Limb (tissue), 2 donors: ENCODE data around the gene TMEM9.

Experiments
- DNase-seq, 2 donors: peaks; one replicate each; pipeline ENCODE4 v3.0.0-alpha.2; 2016; ENCODE audit errors: extremely low spot score in 2 of 2

TMEM9 gene

DNA sequence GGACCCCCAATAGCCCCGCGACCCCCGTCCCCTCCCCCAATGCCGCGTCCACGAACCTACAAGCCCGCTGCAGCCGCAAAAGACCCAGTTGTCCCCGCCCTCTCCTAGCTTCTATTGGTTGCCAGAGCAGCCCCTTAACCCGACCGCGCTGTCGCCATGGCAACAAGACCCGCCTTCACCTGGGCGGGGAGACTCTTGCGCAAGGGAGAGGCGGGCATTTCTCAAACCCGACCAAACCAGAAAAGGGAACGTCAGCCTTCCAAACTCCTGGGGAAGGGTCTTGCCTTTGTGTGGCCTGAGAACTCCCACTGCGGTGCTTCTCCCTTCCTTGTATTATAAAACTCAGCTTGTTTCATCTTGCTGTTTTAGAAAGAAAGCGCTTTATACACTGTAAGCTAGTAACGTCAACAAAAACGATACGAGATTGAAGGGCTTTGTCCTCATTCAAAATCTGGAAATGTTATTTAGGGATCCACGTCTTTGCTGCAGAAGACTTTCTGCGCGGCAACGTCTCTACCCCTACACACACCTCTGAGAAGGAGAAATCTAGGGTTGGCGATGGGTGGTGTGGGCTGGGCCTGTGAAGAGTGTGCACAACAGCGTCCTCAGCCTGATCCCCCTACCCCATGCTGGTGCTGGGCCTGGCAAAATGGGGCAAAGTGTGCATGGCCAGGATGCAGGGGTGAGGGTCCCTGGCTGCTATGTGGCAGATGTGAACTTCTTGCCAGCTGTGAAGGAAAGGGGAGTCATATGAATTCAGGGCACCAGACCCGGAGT, at the start of gene TMEM9:
TSS of gene TMEM9 (minus strand) at position 86 of the 777 bp plus-strand sequence. CDS start 551 bp downstream, outside the sequence.
- peak; percentile 98 to 100 for DNase-seq

DNA sequence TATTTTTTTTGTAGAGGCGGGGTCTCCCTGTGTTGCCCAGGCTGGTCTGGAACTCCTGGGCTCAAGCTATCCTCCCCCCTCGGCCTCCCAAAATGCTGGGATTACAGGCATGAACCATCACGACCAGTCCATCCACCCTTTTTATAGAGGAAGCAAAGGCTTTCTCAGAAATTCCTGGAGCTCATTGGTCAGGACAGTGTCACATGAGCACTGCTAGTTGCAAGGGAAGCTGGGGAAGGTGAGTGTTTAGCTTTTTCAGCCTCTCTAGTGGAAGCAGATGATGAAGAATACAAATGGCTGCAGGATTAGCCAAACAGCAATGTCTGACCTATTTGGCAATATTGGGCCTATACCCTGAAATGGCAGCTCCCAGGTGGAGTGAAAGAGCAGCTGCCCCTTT, 44.3 kb upstream of the TMEM9 start:
- DNase-seq, result no peak

DNA sequence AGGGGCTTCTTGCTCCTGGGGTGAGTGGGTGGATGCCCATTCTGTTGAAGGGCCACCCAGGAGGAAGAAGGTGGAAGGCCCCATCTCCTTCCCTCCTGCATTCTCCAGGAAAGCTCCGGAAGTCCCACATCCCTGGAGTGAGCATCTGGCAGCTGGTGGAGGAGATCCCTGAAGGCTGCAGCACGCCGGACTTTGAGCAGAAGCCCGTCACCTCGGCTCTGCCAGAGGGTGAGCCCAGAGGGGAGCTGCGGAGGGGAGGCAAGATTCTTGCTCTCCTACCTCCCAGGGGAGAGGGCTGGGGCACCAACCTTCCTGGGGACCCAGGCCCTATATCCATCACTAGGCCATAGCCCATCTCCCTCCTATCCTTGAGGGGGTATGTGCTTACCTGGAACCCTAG, 39.8 kb upstream of the TMEM9 start:
- DNase-seq, result no peak

DNA sequence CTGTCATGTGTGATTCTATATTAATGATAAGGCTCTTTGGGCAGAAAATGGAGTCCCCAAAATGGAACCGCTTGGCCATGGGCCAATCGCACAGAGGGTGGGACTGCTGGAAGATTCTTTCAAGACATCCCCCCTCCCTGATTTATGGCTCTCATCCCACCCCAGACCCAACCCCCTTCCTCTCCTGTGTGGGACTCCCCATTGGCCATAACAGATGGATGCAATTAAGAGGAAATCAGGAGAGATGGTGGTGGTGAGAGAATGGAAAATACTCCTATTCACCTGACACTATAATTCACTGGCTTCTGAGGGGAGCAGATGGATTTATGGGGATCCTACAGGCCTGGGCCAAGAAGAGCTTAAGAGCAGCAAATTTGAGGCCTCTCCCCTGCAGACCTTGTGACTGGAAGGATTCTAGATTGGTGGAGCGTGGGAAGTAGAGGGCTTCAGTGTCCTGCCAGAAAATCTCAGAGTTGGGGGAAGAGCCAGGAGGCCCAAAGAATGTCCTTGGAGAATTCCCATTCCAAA, 38.1 kb upstream of the TMEM9 start:
- peak; percentile 67 to 70 for DNase-seq

DNA sequence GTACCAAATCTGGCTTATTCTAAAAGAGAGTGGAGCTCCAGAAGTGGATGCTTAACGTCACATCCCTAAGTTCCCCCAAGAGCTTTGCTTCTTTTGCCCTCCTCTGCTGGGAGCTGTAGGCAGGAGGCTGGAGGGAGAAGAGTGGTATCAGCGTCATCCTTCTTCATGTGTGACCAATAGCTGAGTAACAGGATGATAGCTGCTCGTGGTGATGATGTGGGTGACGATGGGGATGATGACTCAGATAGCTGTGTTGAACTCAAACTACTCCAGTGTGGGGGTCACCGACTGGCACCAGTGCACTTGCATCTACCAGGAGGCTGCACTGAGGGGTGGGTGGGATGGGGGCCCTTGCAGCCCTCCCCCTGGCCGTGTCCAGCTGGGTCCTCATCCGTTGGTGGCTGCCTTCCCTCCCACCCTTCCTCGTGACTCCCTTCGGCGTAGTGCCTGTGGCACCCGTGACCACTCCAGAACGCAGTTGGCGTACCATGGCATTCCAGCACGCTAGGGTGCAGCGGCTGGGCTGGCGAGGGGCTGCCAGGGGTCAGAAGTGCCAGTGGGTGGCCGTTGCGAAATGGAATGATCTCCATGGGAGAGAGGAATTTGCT, 37.5 kb upstream of the TMEM9 start:
- DNase-seq, result no peak

DNA sequence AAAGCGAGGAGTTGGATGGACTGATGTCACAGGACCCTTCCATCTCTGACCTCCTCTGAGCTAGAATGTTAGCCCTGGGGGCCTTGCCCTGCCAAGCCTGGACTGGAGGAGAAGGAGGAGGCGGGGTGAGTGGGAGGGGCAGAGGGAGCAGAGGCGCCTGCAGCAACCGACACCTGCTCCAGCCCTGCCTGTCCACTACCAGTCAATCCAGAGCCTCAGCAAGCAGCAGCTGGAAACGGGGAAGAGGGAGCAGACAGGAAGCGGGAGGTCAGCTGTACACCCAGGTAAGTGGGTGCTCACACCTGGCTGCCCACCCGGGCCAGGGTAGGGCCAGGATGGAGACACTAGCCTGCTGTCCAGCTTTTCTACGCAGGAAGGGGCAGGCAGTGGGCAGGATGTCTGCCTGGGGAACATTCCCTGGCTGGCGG, 36.4 kb upstream of the TMEM9 start, which contains the start of gene IGFN1:
TSS of gene IGFN1 (plus strand) at position 201 of the 428 bp plus-strand sequence. CDS start 2,470 bp downstream, outside the sequence.
- DNase-seq, result no peak

DNA sequence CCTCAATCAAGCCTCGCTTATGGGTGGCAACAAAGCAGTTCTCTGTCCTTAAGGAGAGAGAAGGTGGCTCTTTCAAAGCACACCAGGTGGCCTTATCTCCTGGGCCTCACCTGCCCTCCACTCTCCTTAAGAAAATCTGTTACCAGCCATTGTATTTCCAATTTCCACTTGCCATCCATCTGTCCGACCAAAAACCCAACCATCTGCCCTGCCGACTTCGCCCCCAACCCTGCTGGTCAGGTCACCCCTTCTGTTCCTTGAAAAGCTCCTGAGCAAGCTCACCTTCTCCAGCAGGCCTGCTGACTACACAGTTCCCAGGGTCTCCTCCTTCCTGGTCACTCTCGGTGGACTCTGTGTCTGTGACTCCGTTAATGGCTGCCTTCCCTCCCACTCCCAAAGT, 35.7 kb upstream of the TMEM9 start:
- DNase-seq, result no peak

DNA sequence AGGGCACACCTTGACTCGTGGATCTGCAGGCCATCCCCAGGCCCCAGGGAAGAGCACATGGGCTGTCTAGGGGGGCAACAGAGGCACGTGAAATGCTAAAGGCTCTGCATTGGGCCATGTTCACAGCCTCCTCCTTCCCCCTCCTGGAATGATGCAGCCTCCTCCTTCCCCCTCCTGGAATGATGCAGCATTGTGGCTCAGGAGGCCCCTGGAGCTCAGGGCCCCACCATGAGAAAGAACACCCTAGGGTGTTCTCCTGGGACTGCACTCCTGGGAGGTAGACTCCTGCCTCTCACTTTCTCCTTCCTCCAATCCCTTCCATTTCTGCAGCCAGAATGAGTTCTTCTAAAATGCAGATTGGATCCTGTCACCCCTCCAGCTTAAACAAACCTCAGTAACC, 34.8 kb upstream of the TMEM9 start:
- no peak for DNase-seq

DNA sequence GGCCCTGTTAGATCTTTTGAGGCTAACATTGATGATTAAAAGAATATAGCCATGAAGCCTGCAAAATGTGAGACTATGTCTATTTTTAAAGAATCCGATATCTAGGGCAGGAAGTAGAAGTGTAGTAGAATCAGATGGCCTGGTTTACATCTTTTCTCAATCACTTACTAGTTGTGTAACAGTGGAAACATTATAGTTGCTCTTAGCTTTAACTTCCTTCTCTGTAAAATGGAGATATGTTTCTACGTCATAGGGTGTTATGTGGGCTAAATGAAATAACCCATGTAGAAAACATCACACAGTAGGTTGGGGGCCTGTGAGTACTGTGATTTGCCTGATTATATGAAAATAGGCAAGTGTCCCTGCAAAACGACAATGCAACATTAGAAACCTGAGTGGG, 31.9 kb upstream of the TMEM9 start:
- DNase-seq, result no peak

DNA sequence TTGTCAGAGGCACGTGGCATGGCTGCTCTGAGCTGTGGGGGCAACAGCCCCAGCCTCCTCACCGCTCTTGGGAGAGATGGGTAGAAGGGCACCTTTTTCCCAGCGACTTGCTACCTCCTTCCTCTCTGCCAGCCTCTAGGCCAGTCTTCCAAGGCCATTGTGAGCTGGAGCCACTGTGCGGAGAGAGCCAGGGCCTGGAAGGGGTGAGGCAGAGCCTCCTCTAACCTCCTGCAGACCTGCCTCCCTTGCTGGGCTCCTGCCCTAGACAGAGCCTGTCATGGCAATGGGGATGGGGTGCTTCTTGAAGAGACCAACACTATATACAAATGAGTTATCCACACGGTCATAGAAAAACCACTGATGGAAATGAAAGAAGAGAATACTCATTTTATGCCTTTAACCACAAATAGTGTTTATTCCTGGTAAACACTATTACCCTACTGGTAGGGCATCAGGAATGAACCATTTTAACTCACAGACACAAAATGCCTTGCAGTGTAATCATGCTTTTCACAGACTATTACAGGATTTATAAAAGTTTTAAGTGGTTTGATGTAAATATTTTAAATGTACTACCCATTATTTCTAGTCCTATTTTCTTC, 31.4 kb upstream of the TMEM9 start:
- peak in 1 of 2 donors; percentile 22 for DNase-seq

DNA sequence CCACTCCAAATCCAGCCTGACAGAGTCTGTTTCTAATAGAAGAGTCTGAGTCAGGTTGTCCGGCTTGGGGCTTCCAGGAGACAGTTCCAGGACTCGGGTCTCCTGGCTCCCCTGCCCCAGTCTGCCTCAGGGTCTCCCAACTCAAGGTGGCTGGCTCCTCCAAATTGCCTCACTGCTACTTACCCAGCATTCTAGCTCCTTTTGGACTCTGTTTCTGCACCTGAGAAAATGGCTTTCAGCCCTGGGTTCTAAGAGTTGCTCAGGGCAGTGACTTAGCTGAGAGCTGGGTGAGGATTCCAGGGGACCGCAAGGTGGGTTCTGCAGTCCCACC, 30.8 kb upstream of the TMEM9 start:
- no peak for DNase-seq

DNA sequence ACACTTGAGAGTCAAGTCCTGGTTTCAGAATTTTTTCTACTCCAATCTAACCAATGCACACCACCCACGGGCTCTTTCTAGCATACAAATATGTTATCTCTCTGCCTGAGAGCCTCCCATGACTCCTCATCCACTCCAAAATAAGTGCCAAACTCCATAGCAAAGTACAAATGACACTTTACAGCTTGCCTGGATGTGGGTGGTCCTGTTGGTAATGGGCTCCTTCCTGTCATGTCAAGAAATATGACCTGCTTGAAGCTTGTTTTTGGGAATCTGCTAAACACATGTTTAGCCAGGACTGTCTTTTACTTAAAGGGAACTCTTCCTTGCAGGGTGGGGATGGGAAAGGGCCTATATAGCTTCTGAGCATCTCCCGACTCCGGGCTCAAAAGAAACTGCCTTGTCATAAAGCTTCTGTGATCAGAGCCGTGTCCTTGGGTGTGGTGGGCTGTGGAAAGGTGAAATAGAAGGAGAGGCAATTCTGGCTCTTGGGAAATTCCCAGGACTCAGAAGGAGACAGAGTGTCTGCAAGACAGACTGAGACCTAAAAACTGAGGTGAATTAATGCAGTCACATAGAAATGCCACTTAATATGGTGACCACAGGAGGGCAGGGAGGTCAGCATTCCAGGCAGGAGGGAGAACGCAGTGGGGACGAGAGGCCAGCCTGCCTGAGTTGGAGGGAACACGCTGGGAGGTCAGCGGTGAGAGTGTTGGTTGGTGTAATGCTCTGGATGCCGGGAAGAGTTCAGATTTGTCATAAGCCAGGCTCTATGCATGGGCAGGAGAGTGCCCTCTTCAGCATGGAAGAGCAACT, 30.2 kb upstream of the TMEM9 start:
- peak; percentile 50 to 65 for DNase-seq

DNA sequence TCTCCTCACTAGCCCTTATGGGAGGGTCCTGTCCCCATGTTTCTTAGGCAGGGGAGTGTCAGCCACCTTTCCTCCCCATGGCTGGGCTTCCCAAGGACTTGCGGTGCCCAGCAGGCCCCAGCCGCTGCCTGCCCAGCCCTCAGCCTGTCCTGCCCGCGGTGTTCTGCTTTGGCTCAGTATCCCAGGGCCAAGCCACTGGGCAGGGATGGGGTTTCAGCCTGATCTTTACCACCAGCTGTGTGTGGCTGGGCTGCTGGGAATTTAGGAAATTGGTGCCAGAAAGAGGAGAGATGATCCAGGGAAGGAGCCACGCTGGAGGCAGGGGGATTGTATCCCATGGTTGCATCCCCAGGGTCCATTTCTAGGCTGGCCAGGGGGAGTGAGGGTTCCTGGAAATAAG, 29.5 kb upstream of the TMEM9 start:
- DNase-seq, result peak in 1 of 2 donors; percentile 30

DNA sequence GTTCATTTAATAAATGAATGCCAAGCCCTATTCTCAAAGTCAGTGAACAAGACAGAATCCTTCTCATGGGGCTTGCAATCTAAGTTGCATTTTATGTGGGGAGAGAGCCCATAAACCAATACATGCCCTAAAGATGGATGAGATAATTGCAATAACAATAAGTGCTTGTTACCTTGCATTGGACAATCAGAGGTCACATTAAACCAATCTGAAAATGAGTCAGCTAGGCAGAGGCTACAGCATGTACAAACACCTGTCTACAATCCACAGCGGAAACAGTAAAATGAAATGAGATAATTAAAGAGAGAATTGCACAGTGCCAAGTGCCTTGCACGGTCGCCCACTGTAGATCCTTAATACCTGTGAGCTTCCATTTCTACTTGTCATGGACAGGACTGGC, 28.9 kb upstream of the TMEM9 start:
- peak in 1 of 2 donors; percentile 0 for DNase-seq

DNA sequence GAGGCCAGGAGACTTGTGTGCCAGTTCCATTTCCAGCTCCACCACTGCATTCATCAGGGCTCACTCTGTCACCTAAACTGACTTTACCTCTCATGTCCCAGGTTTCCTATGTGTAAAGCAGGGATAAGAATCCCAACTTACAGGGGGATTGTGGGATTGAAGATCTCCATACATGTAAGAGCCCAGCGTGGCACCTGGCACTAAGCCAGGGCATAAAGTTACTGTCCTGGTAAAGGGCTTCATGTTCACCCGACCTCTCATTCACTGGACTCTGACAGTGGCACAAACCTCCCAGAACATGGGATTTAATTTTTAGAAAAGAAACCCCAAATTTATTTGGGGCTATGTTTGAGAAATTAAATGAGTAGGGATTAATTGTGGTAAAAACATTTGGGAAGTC, 27.5 kb upstream of the TMEM9 start:
- peak in 1 of 2 donors; percentile 24 for DNase-seq

DNA sequence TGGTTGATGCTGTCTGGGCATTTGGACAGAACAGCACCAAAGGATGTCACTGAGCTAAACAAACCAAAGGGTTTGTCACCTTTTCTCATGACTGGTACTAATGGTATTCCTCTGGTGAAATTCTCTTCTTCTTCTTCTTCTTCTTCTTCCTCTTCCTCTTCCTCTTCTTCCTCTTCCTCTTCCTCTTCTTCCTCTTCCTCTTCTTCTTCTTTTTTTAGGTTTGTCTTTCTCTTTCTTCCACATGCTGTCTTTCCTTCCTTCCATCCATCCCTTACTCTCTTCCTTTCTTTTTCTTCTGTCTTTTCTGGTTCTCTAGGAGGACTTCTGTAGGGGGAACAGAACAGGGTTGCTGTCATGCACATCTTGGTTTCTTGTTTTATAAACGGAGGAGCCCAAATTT, 27.0 kb upstream of the TMEM9 start:
- DNase-seq, result no peak

DNA sequence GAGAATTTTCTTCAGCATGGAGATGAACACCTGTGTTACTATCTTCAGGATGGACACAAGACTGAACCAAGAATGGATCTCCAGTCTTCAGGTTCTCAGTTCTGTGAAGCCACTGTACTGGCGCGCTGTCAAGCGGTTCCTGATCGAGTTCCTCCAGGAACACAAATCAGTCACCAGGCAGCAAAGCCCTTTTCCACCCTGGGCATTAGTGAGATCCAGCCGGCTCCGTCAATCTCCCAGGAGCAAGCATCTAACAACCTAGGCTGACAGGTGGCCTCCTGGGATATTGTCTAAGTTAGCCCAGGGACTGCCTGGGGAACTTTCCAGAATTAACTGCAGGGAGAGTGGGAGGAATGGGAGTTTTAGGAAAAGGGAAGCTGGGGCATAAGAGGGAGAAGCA, 26.6 kb upstream of the TMEM9 start:
- DNase-seq, result no peak

DNA sequence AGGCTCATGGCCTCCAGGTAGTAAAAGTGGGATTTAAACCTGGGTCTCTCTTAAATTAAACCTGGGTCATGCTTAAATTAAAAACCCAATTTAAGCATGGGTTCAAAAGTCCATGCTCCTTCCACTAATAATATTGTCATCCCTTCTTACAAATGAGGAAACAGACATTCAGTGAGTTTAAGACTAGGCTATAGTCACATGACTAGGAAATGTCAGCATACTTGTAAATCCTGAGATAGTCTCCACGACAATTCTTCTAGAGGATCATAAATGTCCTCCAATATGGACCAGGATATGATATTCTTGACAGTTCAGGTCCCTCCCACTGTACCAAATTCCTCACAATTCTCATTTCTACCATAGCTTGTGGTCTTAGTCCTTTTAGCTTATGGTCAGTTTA, 25.9 kb upstream of the TMEM9 start:
- no peak for DNase-seq

DNA sequence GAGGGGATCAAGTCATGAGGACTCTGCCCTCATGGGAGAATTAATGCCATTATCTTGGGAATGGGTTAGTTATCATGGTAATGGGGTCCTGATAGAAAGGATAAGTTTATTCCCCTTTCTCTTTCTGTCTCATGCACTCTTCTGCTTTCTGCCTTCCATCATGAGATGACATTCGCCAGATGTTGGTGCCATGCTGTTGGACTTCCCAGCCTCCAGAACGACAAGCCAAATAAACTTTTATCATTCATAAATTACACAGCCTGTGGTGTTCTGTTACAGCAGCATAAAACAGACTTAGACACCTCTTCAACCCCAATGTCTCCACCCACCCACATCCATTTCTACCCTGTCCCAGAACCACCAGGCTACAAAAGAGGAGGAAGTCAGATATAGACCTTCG, 24.4 kb upstream of the TMEM9 start:
- DNase-seq, result no peak

DNA sequence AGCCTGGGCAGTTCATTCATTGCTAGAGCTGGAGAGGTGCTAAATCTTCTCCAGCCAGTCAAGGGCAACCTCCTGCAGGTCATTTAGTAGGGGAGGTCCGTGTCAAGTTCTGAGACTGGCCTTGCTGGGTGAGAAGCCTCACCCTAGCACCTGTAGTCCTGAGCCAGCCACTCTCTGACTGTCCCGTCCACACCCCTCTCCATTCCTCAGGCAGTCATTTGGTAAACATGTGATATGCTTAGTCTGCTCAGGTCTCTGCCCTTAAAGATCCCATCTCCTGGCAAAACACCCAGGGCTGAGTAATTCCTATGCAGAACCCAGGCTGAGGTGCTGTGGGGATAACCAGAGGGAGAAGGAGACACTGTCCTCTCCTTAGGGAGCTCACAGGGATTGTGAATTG, 22.7 kb upstream of the TMEM9 start:
- DNase-seq, result no peak

DNA sequence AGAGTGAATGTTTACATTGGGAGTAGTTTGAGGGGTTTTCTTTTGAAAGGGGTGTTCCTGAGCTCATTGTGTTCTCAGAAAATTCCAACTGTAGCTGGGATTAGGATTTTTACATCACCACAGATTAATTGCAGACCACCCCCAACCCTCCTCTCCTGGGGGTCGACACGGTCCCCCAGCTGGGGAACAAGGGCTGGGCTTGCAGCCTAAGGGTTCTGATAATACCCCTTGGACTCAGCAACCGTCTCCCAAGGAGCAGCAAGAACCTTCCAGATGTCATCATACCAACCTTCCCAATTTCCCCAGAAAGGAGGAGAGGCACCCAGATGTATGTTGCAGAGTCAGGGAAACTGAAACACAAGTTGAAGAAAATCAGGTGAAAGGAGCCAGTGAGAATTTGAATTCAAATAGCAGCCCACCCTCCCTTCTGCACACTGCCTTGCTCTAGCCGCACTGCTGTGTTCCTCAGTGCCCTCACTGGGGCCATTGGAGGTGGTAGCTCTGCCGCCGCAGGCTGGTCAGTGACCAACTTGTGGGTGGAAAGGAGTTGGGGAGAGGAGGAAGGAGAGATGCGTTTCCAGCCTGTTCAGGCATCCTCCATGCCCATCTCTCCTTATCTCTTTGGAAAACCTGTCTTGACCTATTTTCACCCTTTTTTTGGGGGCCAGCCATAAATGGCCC, 21.7 kb upstream of the TMEM9 start:
- DNase-seq, result peak in 1 of 2 donors; percentile 4
